WERI-Rb-1 (cell line): ENCODE measurements around the gene ACER3.
A peak's percentile ranks its signal among the peaks of the same experiment; 100 is the strongest.

Source experiments
- DNase-seq: peaks from one replicate; pipeline ENCODE4 v3.0.0-alpha.2; 2020
- H3K27ac ChIP-seq: fragments of 250-450 bp; sonication (Bioruptor Pico); 2 replicates; pipeline ENCODE4 v1.5.1; 2020; ENCODE audit warnings: mild to moderate bottlenecking, moderate library complexity
- H3K27me3 ChIP-seq: fragments of 250-450 bp; sonication (Bioruptor Pico); 2 replicates; pipeline ENCODE4 v1.5.1; 2021; ENCODE audit warnings: mild to moderate bottlenecking, low read depth, moderate library complexity; ENCODE audit not compliant: insufficient read depth, severe bottlenecking
- H3K36me3 ChIP-seq: fragments of 250-450 bp; sonication (Bioruptor Pico); 2 replicates; pipeline ENCODE4 v1.5.1; 2020; ENCODE audit warnings: mild to moderate bottlenecking, moderate library complexity
- H3K4me3 ChIP-seq: 2 replicates; pipeline ENCODE4 v1.5.1; 2011; ENCODE audit warnings: low read depth, mild to moderate bottlenecking, control low read depth, low read length
- H3K9me3 ChIP-seq: fragments of 250-450 bp; sonication (Bioruptor Pico); 2 replicates; pipeline ENCODE4 v1.5.1; 2021; ENCODE audit warnings: mild to moderate bottlenecking, moderate library complexity; ENCODE audit not compliant: severe bottlenecking
- TF ChIP-seq, protein P1 (sequence below): IDR thresholded peaks from 2 replicates; pipeline ENCODE4 v1.5.1; 2011; ENCODE audit warnings: low read depth, mild to moderate bottlenecking, control low read depth, inconsistent platforms, low read length

Gene ACER3

DNA sequence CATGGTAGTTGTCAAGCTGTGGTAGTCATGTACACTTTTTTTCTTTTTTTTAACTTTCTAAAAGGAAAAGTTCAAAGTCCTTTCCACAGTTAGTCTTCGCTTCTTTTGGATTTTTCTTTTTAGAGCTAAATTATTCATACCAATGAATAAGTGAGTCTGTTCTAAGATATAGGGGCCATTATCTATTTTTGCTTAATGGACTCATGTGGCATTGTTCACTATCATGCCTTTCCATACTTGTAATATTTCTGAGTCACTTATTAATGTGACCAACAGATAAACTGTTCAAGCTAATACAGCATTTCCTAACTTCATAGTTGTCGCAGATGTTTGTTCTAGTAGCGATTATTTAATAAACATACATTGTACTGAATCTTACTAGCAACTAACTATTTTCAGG, 165.5 kb downstream of the ACER3 start:
- H3K27ac ChIP-seq: peak overlapping the region; percentile 76
- no peaks in the 10 kb centered on the region for H3K27me3 ChIP-seq
- no peak overlapping the region for H3K4me3 ChIP-seq
- TF ChIP-seq, protein P1, sequence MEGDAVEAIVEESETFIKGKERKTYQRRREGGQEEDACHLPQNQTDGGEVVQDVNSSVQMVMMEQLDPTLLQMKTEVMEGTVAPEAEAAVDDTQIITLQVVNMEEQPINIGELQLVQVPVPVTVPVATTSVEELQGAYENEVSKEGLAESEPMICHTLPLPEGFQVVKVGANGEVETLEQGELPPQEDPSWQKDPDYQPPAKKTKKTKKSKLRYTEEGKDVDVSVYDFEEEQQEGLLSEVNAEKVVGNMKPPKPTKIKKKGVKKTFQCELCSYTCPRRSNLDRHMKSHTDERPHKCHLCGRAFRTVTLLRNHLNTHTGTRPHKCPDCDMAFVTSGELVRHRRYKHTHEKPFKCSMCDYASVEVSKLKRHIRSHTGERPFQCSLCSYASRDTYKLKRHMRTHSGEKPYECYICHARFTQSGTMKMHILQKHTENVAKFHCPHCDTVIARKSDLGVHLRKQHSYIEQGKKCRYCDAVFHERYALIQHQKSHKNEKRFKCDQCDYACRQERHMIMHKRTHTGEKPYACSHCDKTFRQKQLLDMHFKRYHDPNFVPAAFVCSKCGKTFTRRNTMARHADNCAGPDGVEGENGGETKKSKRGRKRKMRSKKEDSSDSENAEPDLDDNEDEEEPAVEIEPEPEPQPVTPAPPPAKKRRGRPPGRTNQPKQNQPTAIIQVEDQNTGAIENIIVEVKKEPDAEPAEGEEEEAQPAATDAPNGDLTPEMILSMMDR: no peak
- DNase-seq: no peak
- no peaks in the 10 kb centered on the region for H3K36me3 ChIP-seq
- no peaks in the 10 kb centered on the region for H3K9me3 ChIP-seq

GRCh38 chr11:77026743-77027142, 166.0 kb downstream of the ACER3 start:
- TF ChIP-seq, protein P1: no peak
- Histone ChIP-seq H3K36me3 (no peaks in the 10 kb centered on the region), H3K27ac (peak overlapping the region; percentile 76), H3K9me3 (no peaks in the 10 kb centered on the region), H3K27me3 (no peaks in the 10 kb centered on the region), H3K4me3 (no peak overlapping the region)
- DNase-seq: no peak

DNA sequence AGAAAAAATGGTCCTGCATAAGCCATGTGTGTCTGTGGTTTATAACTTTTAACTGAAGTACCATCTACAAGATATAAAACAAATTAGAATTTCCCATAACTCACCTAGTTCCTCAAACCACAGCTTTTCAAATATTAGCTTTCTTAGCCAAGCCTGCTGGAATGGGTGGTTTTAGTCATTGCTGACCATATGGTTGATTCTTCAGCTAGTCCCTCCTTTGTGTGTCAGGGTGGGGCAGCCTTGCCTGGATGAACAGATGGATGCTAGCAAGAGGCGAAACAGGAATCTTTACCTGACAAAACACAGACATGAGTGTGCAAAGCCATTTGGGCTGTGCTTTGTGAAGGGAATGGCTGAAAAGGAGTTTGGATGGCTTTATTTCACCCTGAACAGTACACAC, 166.6 kb downstream of the ACER3 start:
- Histone ChIP-seq H3K27me3 (no peaks in the 10 kb centered on the region), H3K36me3 (no peaks in the 10 kb centered on the region), H3K27ac (peak overlapping the region; percentile 76), H3K4me3 (no peak overlapping the region), H3K9me3 (no peaks in the 10 kb centered on the region)
- DNase-seq: peak; percentile 79
- TF ChIP-seq, protein P1: no peak

- TF ChIP-seq, protein P1: no peak
- no peak for DNase-seq
These were observed 169.1 kb downstream of the ACER3 start for GRCh38 chr11:77029829-77030228.

DNA sequence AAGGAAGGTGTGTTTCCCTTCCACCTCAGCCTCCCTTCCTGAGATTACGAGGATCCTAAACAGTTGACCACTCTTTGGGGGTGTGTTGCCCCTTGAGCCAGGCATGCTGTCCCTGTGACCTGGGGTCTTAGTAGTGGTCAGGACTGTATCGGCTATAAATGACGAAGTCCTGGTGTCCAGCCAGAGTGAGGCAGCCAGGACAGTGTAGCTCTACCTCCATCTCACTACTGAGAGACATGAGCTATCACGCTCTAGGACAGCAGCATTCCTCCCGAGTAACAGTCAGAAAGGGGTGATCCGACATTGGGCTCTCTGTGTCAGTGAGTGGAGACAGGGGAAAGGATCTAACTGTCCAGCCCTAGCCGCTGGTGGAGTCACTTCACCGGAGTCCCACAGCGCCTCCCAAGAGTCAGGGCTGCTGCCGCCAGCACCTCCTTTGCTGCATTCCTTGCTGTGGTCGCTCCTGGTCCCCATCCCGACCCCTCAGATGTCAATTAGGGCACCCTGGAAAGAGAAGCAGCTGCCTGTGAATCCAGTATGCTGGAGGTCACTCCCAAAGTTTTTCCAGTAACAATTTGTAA, 170.2 kb downstream of the ACER3 start:
- Histone ChIP-seq H3K36me3 (no peaks in the 10 kb centered on the region), H3K27ac (no peak overlapping the region), H3K4me3 (no peak overlapping the region), H3K27me3 (no peaks in the 10 kb centered on the region), H3K9me3 (no peaks in the 10 kb centered on the region)
- DNase-seq: no peak
- TF ChIP-seq, protein P1: no peak

More at GRCh38 chr11:77029829-77030228, 169.1 kb downstream of the ACER3 start:
- H3K27me3 ChIP-seq: no peaks in the 10 kb centered on the region
- H3K27ac ChIP-seq: no peak overlapping the region
- no peaks in the 10 kb centered on the region for H3K36me3 ChIP-seq
- H3K4me3 ChIP-seq: no peak overlapping the region
- H3K9me3 ChIP-seq: no peaks in the 10 kb centered on the region

GRCh38 chr11:77031599-77031998, 170.9 kb downstream of the ACER3 start:
- Histone ChIP-seq H3K4me3 (no peak overlapping the region), H3K27me3 (no peaks in the 10 kb centered on the region), H3K9me3 (no peaks in the 10 kb centered on the region), H3K27ac (no peak overlapping the region), H3K36me3 (no peaks in the 10 kb centered on the region)
- no peak for DNase-seq
- TF ChIP-seq, protein P1: no peak
